Breast epithelium (tissue), 4 donors: Measurements from ENCODE around the gene PLPPR2. TPM values are rescaled to one million over a fixed set of nuclear protein-coding genes. Genes with fewer than 3 reads are reported as not detected.

Experiments used
- DNase-seq, 2 donors: peaks; one replicate each; pipeline ENCODE4 v3.0.0-alpha.2; 2019; ENCODE audit warnings: low spot score in 2 of 2
- H3K27ac ChIP-seq, 2 donors: fragments of 200-600 bp; sonication (generic) in 1 of 2; one replicate each; pipeline ENCODE4 v1.5.1; 2016 to 2019; ENCODE audit warnings: mild to moderate bottlenecking in 1 of 2
- H3K27me3 ChIP-seq, 2 donors: fragments of 200-600 bp; sonication (generic) in 1 of 2; one replicate each; pipeline versions ENCODE4 v1.5.1 to v1.6.0; 2017 to 2019; ENCODE audit warnings: control low read depth in 1 of 2, mild to moderate bottlenecking in 1 of 2
- H3K36me3 ChIP-seq: fragments of 200-600 bp; one replicate; pipeline ENCODE4 v1.5.1; 2019
- H3K4me1 ChIP-seq, 2 donors: fragments of 200-600 bp; sonication (generic); one replicate each; pipeline ENCODE4 v1.5.1; 2016 to 2019; ENCODE audit warnings: control low read depth in 1 of 2
- H3K4me3 ChIP-seq, 3 donors: fragments of 200-600 bp; sonication (generic); 1 replicate in 2 of 3; 2 replicates in 1 of 3; pipeline ENCODE4 v1.5.1; 2016 to 2019; ENCODE audit warnings: mild to moderate bottlenecking in 3 of 3, moderate library complexity in 2 of 3
- H3K9me3 ChIP-seq, 2 donors: fragments of 200-600 bp; sonication (generic) in 1 of 2; one replicate each; pipeline ENCODE4 v1.5.1; 2016 to 2019; ENCODE audit warnings: control low read depth in 1 of 2
- CTCF ChIP-seq, 3 donors: fragments of 450-650 bp; IDR thresholded peaks; one replicate each; pipeline ENCODE4 v1.5.1; 2016 to 2017; ENCODE audit warnings: antibody characterized with exemption in 3 of 3, mild to moderate bottlenecking in 3 of 3, moderate library complexity in 3 of 3
- POLR2A ChIP-seq: fragments of 450-650 bp; IDR thresholded peaks from one replicate; pipeline ENCODE4 v1.6.1; 2016; ENCODE audit warnings: antibody characterized with exemption, mild to moderate bottlenecking, moderate library complexity
- POLR2AphosphoS5 ChIP-seq, 3 donors: sonication (generic); formaldehyde crosslinking; IDR thresholded peaks; one replicate each; pipeline ENCODE4 v1.6.1; 2017; ENCODE audit warnings: antibody characterized with exemption in 3 of 3
- intact Hi-C: fragments of 100-400 bp; cut with DNase I; formaldehyde crosslinking; loops from one replicate; pipeline ENCODE4 v1.15.1; 2023; ENCODE audit warnings: low total_unique reads
- total RNA-seq, 3 donors: library from RNA; depleted of rRNA; stranded (reverse); fragments of >200 nt; gene quantifications; one replicate each; pipeline ENCODE4 v1.1.0, GENCODE V29; 2016

PLPPR2 gene
- total RNA-seq, 3 donors from 2014 or later, result 7.7 to 19.0 (median 11.3) TPM

DNA sequence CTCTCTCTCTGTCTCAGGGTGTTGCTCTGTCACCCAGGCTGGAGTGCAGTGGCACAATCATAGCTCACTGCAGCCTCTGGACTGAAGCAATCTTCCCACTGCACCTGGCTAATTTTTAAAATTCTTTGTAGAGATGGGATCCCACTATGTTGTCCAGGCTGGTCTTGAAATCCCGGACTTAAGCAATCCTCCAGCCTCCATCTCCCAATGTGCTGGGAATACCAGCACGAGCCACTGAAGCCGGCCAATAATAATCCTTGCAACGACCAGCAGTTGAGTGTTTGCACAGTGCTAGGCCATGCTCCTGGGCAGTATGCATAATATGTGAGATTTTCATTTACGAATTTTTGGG lies 29.5 kb downstream of the PLPPR2 start:
- Histone ChIP-seq H3K27ac (no peak overlapping the region), H3K4me1 (peaks cover 0 to 18% of the 10 kb centered on the region in 2 donors), H3K4me3 (no peak overlapping the region), H3K27me3 (peaks cover 3 to 13% of the 10 kb centered on the region in 2 donors), H3K9me3 (no peaks in the 10 kb centered on the region), H3K36me3 (no peaks in the 10 kb centered on the region)
- intact Hi-C loops, result no loop called here
- no peak for DNase-seq
- TF ChIP-seq CTCF (IDR thresholded peaks at IDR 0.05), result no peak

GRCh38 chr19:11387162-11388034 lies 32.2 kb downstream of the PLPPR2 start:
- TF ChIP-seq CTCF (IDR thresholded peaks at IDR 0.05) (no peak), POLR2A (no peak)
- no peaks in the 10 kb centered on the region for H3K9me3 ChIP-seq
- H3K36me3 ChIP-seq, result no peaks in the 10 kb centered on the region
- no peak overlapping the region for H3K4me3 ChIP-seq
- H3K27me3 ChIP-seq, result peaks cover 0 to 12% of the 10 kb centered on the region in 2 donors
- peaks cover 0 to 8% of the 10 kb centered on the region in 2 donors for H3K4me1 ChIP-seq
- intact Hi-C loops, result no loop called here
- no peak overlapping the region for H3K27ac ChIP-seq
- no peak for DNase-seq

DNA sequence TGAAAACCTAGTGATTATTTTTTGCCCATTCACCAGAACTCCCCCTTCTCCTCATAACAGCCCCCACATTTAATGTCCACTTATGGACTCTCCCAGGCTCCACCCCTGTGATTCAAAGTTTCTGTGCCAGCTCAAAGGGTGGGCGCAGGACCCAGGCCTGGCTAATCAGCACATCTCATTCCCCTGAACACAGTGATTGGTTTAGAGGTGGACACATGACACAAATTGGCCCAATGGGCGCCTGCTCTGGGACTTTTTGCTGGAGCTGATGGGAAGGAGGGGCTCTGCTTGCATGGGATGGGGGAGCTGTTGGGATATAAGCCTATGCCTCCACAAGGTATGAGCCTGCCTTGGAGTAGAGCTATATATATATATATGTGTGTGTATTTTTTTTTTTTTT lies 35.1 kb downstream of the PLPPR2 start:
- intact Hi-C loops, result no loop called here
- TF ChIP-seq CTCF (IDR thresholded peaks at IDR 0.05) (no peak), POLR2AphosphoS5 (IDR thresholded peaks at IDR 0.05) (no peak), POLR2A (no peak)
- no peak for DNase-seq
- H3K4me3 ChIP-seq, result no peak overlapping the region
- H3K4me1 ChIP-seq, result no peaks in the 10 kb centered on the region
- no peak overlapping the region for H3K27ac ChIP-seq
- H3K27me3 ChIP-seq, result no peaks in the 10 kb centered on the region
- H3K36me3 ChIP-seq, result no peaks in the 10 kb centered on the region
- H3K9me3 ChIP-seq, result no peaks in the 10 kb centered on the region

- intact Hi-C loops, result no loop called here
- H3K27ac ChIP-seq, result no peak overlapping the region
Observed at GRCh38 chr19:11390933-11391680, 35.9 kb downstream of the PLPPR2 start.

More at GRCh38 chr19:11390933-11391680, 35.9 kb downstream of the PLPPR2 start:
- Histone ChIP-seq H3K27me3 (no peaks in the 10 kb centered on the region), H3K4me3 (no peak overlapping the region), H3K36me3 (no peaks in the 10 kb centered on the region), H3K4me1 (no peaks in the 10 kb centered on the region), H3K9me3 (no peaks in the 10 kb centered on the region)
- no peak for DNase-seq
- TF ChIP-seq CTCF (IDR thresholded peaks at IDR 0.05) (no peak), POLR2AphosphoS5 (IDR thresholded peaks at IDR 0.05) (no peak), POLR2A (no peak)
